Neural cell (in vitro differentiated cells): ENCODE results near the gene ARHGAP18.

Experiments
- TAF1 ChIP-seq: IDR thresholded peaks from 2 replicates; pipeline ENCODE4 v1.6.1; 2012; ENCODE audit warnings: low read depth
- TF ChIP-seq, protein P1 (sequence below): fragments of 450-650 bp; IDR thresholded peaks from 2 replicates; pipeline ENCODE4 v1.5.1; 2014; ENCODE audit warnings: antibody characterized with exemption, mild to moderate bottlenecking, moderate library complexity; ENCODE audit not compliant: poor library complexity, severe bottlenecking

DNA sequence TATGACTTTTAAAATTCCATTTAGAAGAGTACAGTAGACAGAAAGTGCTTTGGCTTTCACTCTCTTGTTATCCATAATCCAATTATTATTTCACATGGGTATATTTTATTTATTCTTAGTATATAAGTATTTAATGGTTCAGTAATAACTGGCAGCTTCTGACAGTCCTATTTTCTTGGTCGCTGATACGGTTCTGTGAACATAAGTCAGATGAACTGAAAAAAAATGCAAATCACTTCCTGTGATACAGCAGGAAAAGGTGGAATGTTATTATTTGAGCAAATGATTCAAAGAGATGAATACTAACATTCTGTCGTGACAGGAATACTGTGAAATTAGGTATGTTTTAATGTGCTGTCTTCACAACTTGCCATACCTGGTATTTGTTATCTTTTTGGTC is 132.3 kb downstream of the ARHGAP18 start:
- no peak for TF ChIP-seq TAF1
- TF ChIP-seq, protein P1, sequence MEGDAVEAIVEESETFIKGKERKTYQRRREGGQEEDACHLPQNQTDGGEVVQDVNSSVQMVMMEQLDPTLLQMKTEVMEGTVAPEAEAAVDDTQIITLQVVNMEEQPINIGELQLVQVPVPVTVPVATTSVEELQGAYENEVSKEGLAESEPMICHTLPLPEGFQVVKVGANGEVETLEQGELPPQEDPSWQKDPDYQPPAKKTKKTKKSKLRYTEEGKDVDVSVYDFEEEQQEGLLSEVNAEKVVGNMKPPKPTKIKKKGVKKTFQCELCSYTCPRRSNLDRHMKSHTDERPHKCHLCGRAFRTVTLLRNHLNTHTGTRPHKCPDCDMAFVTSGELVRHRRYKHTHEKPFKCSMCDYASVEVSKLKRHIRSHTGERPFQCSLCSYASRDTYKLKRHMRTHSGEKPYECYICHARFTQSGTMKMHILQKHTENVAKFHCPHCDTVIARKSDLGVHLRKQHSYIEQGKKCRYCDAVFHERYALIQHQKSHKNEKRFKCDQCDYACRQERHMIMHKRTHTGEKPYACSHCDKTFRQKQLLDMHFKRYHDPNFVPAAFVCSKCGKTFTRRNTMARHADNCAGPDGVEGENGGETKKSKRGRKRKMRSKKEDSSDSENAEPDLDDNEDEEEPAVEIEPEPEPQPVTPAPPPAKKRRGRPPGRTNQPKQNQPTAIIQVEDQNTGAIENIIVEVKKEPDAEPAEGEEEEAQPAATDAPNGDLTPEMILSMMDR: no peak
